NCI-H510A (cell line): ENCODE results near the gene PRKAR1B.
"Not testable (repeated sequence)": the region's sequence is repeated elsewhere in the genome, so short reads cannot be mapped to it uniquely, and the experiment has no call there.

Source experiments
- DNase-seq: peaks from one replicate; lab custom pipeline; 2025; lab: John Stamatoyannopoulos, UW

The PRKAR1B gene

GRCh38 chr7:668139-668931 lies 58.7 kb downstream of the PRKAR1B start:
- no peak for DNase-seq

GRCh38 chr7:666454-667292 lies 60.4 kb downstream of the PRKAR1B start:
- no peak for DNase-seq

- no peak for DNase-seq
These were observed 61.2 kb downstream of the PRKAR1B start for GRCh38 chr7:665736-666453.

- no peak for DNase-seq
These were observed 61.9 kb downstream of the PRKAR1B start for GRCh38 chr7:664997-665735.

GRCh38 chr7:664402-664775 lies 62.7 kb downstream of the PRKAR1B start:
- DNase-seq: no peak

GRCh38 chr7:662576-662975 lies 64.5 kb downstream of the PRKAR1B start:
- no peak for DNase-seq

- no peak for DNase-seq
These were observed 67.1 kb downstream of the PRKAR1B start for GRCh38 chr7:659996-660395.

GRCh38 chr7:659306-659847 lies 67.7 kb downstream of the PRKAR1B start:
- no peak for DNase-seq

GRCh38 chr7:657565-658119 lies 69.4 kb downstream of the PRKAR1B start:
- no peak for DNase-seq

- not testable (repeated sequence) for DNase-seq
These were observed 70.1 kb downstream of the PRKAR1B start for GRCh38 chr7:657010-657409.

GRCh38 chr7:655758-656157 lies 71.3 kb downstream of the PRKAR1B start:
- no peak for DNase-seq

- DNase-seq: no peak
These were observed 73.0 kb downstream of the PRKAR1B start for GRCh38 chr7:653829-654764.

GRCh38 chr7:652881-653280 lies 74.2 kb downstream of the PRKAR1B start:
- no peak for DNase-seq

- DNase-seq: not testable (repeated sequence)
These were observed 74.9 kb downstream of the PRKAR1B start for GRCh38 chr7:652167-652566.

GRCh38 chr7:651032-651728 lies 75.9 kb downstream of the PRKAR1B start:
- no peak for DNase-seq

- no peak for DNase-seq
These were observed 76.6 kb downstream of the PRKAR1B start for GRCh38 chr7:650339-651031.

GRCh38 chr7:646951-647350 lies 80.1 kb downstream of the PRKAR1B start:
- no peak for DNase-seq

- no peak for DNase-seq
These were observed 80.6 kb downstream of the PRKAR1B start for GRCh38 chr7:646487-646886.

GRCh38 chr7:645606-646005 lies 81.5 kb downstream of the PRKAR1B start:
- DNase-seq: no peak
